Subcutaneous adipose tissue (tissue), 4 donors: ENCODE data around the gene C6orf52. TPM values are rescaled to one million over a fixed set of nuclear protein-coding genes. Genes with fewer than 3 reads are reported as not detected.

ENCODE experiments used
- CTCF ChIP-seq: fragments of 450-650 bp; IDR thresholded peaks from one replicate; pipeline ENCODE4 v1.5.1; 2016; ENCODE audit warnings: low read depth, mild to moderate bottlenecking, control low read depth, antibody characterized with exemption, moderate library complexity
- total RNA-seq, 4 donors: library from RNA; depleted of rRNA; stranded (reverse); fragments of >200 nt; gene quantifications; one replicate each; pipeline ENCODE4 v1.1.0, GENCODE V29; 2016

The C6orf52 gene
- total RNA-seq, 4 donors from 2014 or later = 1.3 TPM; not detected in 3

GRCh38 chr6:10730254-10730653, 35.8 kb upstream of the C6orf52 start:
- TF ChIP-seq CTCF = no peak

- TF ChIP-seq CTCF = no peak
Measured at GRCh38 chr6:10725716-10726115, 31.3 kb upstream of the C6orf52 start.

- TF ChIP-seq CTCF = no peak
Measured at GRCh38 chr6:10725044-10725443, 30.6 kb upstream of the C6orf52 start.

GRCh38 chr6:10723567-10723881, 29.1 kb upstream of the C6orf52 start:
- TF ChIP-seq CTCF = no peak

- TF ChIP-seq CTCF = no peak
Measured at GRCh38 chr6:10722820-10723566, 28.6 kb upstream of the C6orf52 start, which contains the start of gene TMEM14C. Gene TMEM14C (plus strand): TSS chr6:10723070. CDS start chr6:10724614, 1,544 bp downstream.

- no peak for TF ChIP-seq CTCF
Measured at GRCh38 chr6:10722570-10722819, 28.1 kb upstream of the C6orf52 start.

- TF ChIP-seq CTCF = no peak
Measured at GRCh38 chr6:10721850-10722569, 27.6 kb upstream of the C6orf52 start.
